ENCODE measurements around the gene SLC16A5. TPM values are rescaled to one million over a fixed set of nuclear protein-coding genes. Genes with fewer than 3 reads are reported as not detected.
"Not testable (repeated sequence)": the region's sequence is repeated elsewhere in the genome, so short reads cannot be mapped to it uniquely, and the experiment has no call there.

SLC16A5 gene
- total RNA-seq, 1 donor from 2014 or later, result 1.4 TPM

- no peak for DNase-seq
These were observed 23.3 kb upstream of the SLC16A5 start for GRCh38 chr17:75064460-75064859.

- no peak for DNase-seq
These were observed 22.7 kb upstream of the SLC16A5 start for GRCh38 chr17:75064867-75065561.

GRCh38 chr17:75065562-75066151 is 22.1 kb upstream of the SLC16A5 start:
- DNase-seq, result no peak

- no peak for DNase-seq
These were observed 19.9 kb upstream of the SLC16A5 start for GRCh38 chr17:75067856-75068255.

- no peak for DNase-seq
These were observed 19.0 kb upstream of the SLC16A5 start for GRCh38 chr17:75068750-75069149.

- DNase-seq, result no peak
These were observed 18.0 kb upstream of the SLC16A5 start for GRCh38 chr17:75069783-75070182.

GRCh38 chr17:75071478-75072271 is 16.1 kb upstream of the SLC16A5 start:
- DNase-seq, result not testable (repeated sequence)

GRCh38 chr17:75072909-75073308 is 14.8 kb upstream of the SLC16A5 start:
- not testable (repeated sequence) for DNase-seq

- no peak for DNase-seq
These were observed 14.1 kb upstream of the SLC16A5 start for GRCh38 chr17:75073618-75074047.

- DNase-seq, result no peak
These were observed 13.2 kb upstream of the SLC16A5 start for GRCh38 chr17:75074532-75074931.

GRCh38 chr17:75075597-75076336 is 12.0 kb upstream of the SLC16A5 start:
- no peak for DNase-seq

- DNase-seq, result no peak
These were observed 10.7 kb upstream of the SLC16A5 start for GRCh38 chr17:75077072-75077495.

GRCh38 chr17:75077496-75078283 is 10.1 kb upstream of the SLC16A5 start:
- DNase-seq, result peak; percentile 50

GRCh38 chr17:75078284-75079022 is 9.3 kb upstream of the SLC16A5 start:
- no peak for DNase-seq

GRCh38 chr17:75079023-75079373 is 8.8 kb upstream of the SLC16A5 start:
- no peak for DNase-seq

- DNase-seq, result no peak
These were observed 5.9 kb upstream of the SLC16A5 start for GRCh38 chr17:75081611-75082540.

- no peak for DNase-seq
These were observed 5.1 kb upstream of the SLC16A5 start for GRCh38 chr17:75082683-75083082.

- DNase-seq, result no peak
These were observed 3.6 kb upstream of the SLC16A5 start for GRCh38 chr17:75084039-75084660.

- DNase-seq, result no peak
These were observed 1.1 kb upstream of the SLC16A5 start for GRCh38 chr17:75086496-75087181.
